Tibial nerve (tissue), 4 donors: ENCODE data around the gene CASZ1.

Experiments
- EP300 ChIP-seq, 2 donors: sonication (generic); formaldehyde crosslinking; IDR thresholded peaks; one replicate each; pipeline ENCODE4 v1.6.1; 2017; ENCODE audit warnings: antibody characterized with exemption in 2 of 2, mild to moderate bottlenecking in 1 of 2
- POLR2A ChIP-seq, 2 donors: fragments of 450-650 bp; IDR thresholded peaks; one replicate each; pipeline ENCODE4 v1.6.1; 2017; ENCODE audit warnings: antibody characterized with exemption in 2 of 2, mild to moderate bottlenecking in 2 of 2, moderate library complexity in 2 of 2
- TF ChIP-seq, protein P1 (sequence below), 5 experiments: fragments of 200-600 bp in 3 of 5; fragments of 450-650 bp in 2 of 5; sonication (generic) in 3 of 5; IDR thresholded peaks; one replicate each; pipeline ENCODE4 v1.5.1; 2016 to 2019; ENCODE audit warnings: antibody characterized with exemption in 5 of 5, mild to moderate bottlenecking in 3 of 5, moderate library complexity in 2 of 5

DNA sequence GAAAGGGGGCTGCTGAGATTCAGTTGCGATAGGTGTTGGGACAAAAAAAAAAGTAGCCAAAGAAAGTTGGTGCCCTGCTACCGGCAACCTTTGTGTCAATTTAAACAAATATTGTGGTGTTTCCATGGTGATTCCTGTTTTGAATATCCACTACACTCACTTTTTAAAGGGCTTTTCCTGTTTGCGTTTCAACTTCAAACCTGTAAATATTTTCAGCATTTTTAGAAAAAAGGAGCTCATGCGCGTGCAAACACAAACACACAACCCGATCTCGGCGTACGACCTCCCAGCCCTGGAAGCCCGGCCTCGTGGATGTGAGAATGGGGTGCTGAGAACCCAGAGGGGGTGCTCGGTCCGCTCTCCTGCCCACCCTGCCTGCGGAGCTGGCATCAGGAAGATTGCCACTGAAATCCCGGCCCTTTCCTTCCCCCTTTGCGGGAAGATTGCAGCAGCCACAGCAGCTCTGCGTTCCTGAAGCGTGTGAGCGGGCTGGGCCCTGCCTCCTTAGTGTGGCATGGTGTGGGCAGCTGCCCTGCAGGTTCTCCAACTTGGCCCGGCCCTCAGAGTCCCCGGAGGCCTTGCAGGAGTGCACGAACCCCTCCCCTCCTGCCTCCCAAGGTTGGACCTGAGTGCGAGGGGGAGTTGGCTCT, 34.8 kb downstream of the CASZ1 start:
- TF ChIP-seq, protein P1, sequence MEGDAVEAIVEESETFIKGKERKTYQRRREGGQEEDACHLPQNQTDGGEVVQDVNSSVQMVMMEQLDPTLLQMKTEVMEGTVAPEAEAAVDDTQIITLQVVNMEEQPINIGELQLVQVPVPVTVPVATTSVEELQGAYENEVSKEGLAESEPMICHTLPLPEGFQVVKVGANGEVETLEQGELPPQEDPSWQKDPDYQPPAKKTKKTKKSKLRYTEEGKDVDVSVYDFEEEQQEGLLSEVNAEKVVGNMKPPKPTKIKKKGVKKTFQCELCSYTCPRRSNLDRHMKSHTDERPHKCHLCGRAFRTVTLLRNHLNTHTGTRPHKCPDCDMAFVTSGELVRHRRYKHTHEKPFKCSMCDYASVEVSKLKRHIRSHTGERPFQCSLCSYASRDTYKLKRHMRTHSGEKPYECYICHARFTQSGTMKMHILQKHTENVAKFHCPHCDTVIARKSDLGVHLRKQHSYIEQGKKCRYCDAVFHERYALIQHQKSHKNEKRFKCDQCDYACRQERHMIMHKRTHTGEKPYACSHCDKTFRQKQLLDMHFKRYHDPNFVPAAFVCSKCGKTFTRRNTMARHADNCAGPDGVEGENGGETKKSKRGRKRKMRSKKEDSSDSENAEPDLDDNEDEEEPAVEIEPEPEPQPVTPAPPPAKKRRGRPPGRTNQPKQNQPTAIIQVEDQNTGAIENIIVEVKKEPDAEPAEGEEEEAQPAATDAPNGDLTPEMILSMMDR (IDR thresholded peaks at IDR 0.05) = no peak
- TF ChIP-seq EP300 (IDR thresholded peaks at IDR 0.05) (no peak), POLR2A (IDR thresholded peaks at IDR 0.05) (no peak)
